ENCODE results near the gene PMEL.
"Not testable (repeated sequence)": the region's sequence is repeated elsewhere in the genome, so short reads cannot be mapped to it uniquely, and the experiment has no call there.

The PMEL gene

DNA sequence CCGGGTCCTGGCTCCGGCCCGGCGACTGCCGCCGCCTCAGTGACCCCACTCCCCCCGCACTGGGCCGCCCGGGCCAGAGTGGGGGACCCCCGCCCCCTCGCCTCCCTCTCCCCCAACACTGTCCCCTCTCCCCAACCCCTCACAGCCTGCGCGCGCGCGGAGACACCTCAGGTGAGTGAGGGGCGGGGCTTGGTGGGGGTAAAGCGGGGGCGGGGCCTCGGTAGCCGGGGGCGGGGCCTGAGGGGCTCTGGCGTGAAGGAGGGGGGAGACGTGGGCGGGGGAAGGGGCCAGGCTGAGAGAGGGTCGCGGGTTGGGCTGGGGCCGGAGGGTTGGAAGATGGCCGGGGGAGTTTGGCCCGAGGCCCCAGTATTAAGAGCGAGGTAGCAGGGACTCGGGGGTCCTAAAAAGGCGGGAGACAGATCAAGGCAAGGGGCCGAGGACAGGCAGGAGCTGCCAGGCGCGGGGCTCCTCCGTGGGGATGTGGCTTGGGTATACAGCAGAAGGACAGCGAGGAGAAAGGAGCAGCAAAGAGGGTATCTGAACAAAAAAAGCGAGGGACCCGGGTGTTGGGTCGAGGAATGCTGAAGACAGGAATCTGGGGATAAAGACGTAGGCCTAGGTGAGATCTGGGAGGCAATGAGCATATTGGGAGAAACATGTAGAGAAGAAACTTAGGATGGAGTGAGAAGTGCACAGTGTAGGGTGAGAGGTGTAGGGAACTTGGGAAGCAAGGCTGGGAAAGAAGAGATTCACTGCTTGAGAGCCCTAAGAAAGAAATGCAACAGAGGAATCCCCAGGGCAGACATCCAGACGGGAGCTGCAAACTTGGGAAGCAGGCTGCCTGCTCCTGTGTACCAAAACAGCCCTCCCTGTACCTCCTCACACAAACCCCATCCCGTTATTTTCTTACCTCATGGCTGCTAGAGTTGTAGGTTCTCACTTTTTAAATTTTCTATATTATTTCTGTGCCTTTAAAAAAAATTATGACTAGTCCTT, 42.0 kb upstream of the PMEL start:
- H3K9me3 ChIP-seq = no peaks in the 10 kb centered on the region
- peak; percentile 32 to 74 for DNase-seq
- peak overlapping the region; percentile 88 to 93 for H3K27ac ChIP-seq
- peaks cover 0 to 10% (median 4%) of the 10 kb centered on the region in 4 donors for H3K4me1 ChIP-seq
- peak overlapping the region; percentile 82 to 96 for H3K4me3 ChIP-seq
- intact Hi-C loops (cut with DNase I; ENCODE audit: low total_unique reads) = no loop called here
- peaks cover 0 to 27% (median 13%) of the 10 kb centered on the region in 3 donors for H3K36me3 ChIP-seq
- TF ChIP-seq, protein P1, sequence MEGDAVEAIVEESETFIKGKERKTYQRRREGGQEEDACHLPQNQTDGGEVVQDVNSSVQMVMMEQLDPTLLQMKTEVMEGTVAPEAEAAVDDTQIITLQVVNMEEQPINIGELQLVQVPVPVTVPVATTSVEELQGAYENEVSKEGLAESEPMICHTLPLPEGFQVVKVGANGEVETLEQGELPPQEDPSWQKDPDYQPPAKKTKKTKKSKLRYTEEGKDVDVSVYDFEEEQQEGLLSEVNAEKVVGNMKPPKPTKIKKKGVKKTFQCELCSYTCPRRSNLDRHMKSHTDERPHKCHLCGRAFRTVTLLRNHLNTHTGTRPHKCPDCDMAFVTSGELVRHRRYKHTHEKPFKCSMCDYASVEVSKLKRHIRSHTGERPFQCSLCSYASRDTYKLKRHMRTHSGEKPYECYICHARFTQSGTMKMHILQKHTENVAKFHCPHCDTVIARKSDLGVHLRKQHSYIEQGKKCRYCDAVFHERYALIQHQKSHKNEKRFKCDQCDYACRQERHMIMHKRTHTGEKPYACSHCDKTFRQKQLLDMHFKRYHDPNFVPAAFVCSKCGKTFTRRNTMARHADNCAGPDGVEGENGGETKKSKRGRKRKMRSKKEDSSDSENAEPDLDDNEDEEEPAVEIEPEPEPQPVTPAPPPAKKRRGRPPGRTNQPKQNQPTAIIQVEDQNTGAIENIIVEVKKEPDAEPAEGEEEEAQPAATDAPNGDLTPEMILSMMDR (IDR thresholded peaks at IDR 0.05) = no peak
- no peaks in the 10 kb centered on the region for H3K27me3 ChIP-seq

DNA sequence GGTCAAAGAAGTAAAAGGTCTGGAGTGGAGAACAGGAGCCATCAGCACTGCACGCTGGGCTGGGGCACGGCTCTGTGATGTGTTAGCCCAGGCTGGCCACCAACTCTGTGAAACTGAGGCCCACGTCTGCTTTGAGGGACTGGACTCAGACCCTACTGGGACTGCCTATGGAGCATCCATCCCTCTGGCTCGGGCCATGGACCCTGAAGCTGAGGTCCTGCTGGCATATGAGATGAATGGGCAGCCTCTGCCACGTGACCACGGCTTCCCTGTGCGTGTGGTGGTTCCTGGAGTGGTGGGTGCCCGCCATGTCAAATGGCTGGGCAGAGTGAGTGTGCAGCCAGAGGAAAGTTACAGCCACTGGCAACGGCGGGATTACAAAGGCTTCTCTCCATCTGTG, 38.4 kb upstream of the PMEL start:
- H3K27ac ChIP-seq = no peak overlapping the region

DNA sequence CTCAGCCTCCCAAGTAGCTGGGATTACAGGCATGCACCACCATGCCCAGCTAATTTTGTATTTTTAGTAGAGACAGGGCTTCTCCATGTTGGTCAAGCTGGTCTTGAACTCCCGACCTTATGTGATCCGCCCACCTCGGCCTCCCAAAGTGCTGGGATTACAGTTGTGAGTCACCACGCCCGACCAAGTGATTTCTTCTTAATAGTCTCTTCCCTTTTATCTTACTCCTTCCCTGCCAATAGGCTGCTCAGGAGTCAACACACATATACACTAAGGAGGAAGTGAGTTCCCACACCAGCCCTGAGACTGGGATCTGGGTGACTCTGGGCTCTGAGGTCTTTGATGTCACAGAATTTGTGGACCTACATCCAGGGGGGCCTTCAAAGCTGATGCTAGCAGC, 37.5 kb upstream of the PMEL start:
- H3K9me3 ChIP-seq; H3K4me1 ChIP-seq; intact Hi-C loops (cut with DNase I; ENCODE audit: low total_unique reads); DNase-seq; H3K27me3 ChIP-seq; H3K4me3 ChIP-seq; H3K27ac ChIP-seq: not testable (repeated sequence)
- H3K36me3 ChIP-seq = peaks cover 0 to 48% (median 24%) of the 10 kb centered on the region in 3 donors

More for the DNA sequence above, 38.4 kb upstream of the PMEL start:
- TF ChIP-seq, protein P1 (IDR thresholded peaks at IDR 0.05) = no peak
- Histone ChIP-seq H3K4me1 (peaks cover 0 to 10% (median 4%) of the 10 kb centered on the region in 4 donors), H3K9me3 (no peaks in the 10 kb centered on the region), H3K27me3 (no peaks in the 10 kb centered on the region), H3K4me3 (no peak overlapping the region), H3K36me3 (peaks cover 0 to 48% (median 24%) of the 10 kb centered on the region in 3 donors)
- no peak for DNase-seq
- intact Hi-C loops (cut with DNase I; ENCODE audit: low total_unique reads) = no loop called here

DNA sequence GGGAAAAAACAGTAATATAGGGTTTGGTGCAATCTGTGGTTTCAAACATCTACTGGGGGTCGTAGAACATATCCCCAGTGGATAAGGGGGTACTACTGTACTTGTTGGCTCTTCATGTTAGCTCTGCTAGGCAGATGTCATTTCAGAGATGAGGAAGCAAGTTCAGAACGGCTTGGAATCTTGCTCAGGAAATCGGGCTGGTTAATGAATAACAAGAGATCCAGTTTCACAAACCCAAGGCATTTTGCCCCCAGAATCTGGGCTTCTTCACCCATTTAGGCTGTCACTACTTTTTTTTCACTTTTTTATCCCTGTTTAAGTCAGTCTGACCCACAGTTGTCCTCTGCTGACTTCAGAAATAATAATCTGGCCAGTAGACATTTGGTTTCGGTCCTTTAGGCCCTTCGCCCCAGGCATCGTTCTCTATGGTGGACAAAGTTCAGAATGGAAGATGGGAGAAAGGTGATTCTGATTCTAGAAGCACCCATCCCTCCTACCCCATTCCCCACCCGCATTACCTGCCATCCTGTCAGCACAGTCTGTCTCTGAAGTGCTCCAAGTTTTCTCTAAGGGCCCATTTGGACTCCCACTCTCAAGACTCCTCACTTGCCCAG, 35.8 kb upstream of the PMEL start:
- no peak for DNase-seq
- Histone ChIP-seq H3K27me3 (no peaks in the 10 kb centered on the region), H3K27ac (no peak overlapping the region), H3K4me3 (no peak overlapping the region), H3K4me1 (peaks cover 0 to 14% (median 7%) of the 10 kb centered on the region in 4 donors), H3K36me3 (peaks cover 0 to 48% (median 24%) of the 10 kb centered on the region in 3 donors), H3K9me3 (no peaks in the 10 kb centered on the region)
- TF ChIP-seq, protein P1 (IDR thresholded peaks at IDR 0.05) = no peak
- intact Hi-C loops (cut with DNase I; ENCODE audit: low total_unique reads) = no loop called here

DNA sequence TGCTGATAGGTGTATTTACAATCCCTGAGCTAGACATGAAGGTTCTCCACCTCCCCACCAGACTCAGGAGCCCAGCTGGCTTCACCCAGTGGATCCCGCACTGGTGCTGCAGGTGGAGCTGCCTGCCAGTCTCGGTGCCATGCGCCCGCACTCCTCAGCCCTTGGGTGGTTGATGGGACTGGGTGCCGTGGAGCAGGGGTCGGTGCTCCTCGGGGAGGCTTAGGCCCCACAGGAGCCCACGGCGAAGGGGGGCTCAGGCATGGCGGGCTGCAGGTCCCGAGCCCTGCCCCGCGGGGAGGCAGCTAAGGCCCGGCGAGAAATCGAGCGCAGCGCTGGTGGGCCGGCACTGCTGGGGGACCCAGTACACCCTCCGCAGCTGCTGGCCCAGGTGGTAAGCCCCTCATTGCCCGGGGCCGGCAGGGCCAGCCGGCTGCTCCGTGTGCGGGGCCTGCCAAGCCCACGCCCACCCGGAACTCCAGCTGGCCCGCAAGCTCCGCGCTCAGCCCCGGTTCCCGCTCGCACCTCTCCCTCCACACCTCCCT, 34.2 kb upstream of the PMEL start:
- not testable (repeated sequence) for H3K9me3 ChIP-seq, H3K27ac ChIP-seq, DNase-seq, H3K4me3 ChIP-seq, H3K27me3 ChIP-seq
- H3K4me1 ChIP-seq = peaks cover 0 to 14% (median 9%) of the 10 kb centered on the region in 4 donors
- peaks cover 0 to 50% (median 29%) of the 10 kb centered on the region in 3 donors for H3K36me3 ChIP-seq
- intact Hi-C loops (cut with DNase I; ENCODE audit: low total_unique reads) = loop anchor here (5.0 to 10.0 kb wide), 2 partner anchors 42 to 105 kb away; partner anchors contain the start of genes PA2G4 and RPS26

DNA sequence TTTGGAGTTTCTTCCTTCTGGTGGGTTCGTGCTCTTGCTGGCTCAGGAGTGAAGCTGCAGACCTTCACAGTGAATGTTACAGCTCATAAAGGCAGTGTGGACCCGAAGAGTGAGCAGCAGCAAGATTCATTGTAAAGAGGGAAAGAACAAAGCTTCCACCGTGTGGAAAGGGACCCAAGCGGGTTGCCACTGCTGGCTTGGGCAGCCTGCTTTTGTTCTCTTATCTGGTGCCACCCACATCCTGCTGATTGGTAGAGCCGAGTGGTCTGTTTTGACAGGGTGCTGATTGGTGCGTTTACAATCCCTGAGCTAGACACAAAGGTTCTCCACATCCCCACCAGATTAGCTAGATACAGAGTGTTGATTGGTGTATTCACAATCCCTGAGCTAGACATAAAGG, 33.7 kb upstream of the PMEL start:
- not testable (repeated sequence) for DNase-seq, H3K4me3 ChIP-seq, H3K9me3 ChIP-seq, H3K27ac ChIP-seq, H3K27me3 ChIP-seq
- Histone ChIP-seq H3K36me3 (peaks cover 0 to 50% (median 31%) of the 10 kb centered on the region in 3 donors), H3K4me1 (peaks cover 0 to 14% (median 9%) of the 10 kb centered on the region in 4 donors)
- intact Hi-C loops (cut with DNase I; ENCODE audit: low total_unique reads) = loop anchor here (5.0 to 10.0 kb wide), 2 partner anchors 43 to 105 kb away; partner anchors contain the start of genes PA2G4 and RPS26

Data from tibial artery (tissue), 4 donors.